ENCODE data around the gene CDON. TPM values are rescaled to one million over a fixed set of nuclear protein-coding genes. Genes with fewer than 3 reads are reported as not detected.

The CDON gene
- total RNA-seq, 5 donors from 2014 or later (not counting 1 experiment from before 2014, with no cell fraction given) = 1.7 to 5.0 (median 2.7) TPM

- Mint-ChIP-seq H3K36me3 (no peaks in the 10 kb centered on the region), H3K27ac (no peak overlapping the region), H3K27me3 (peaks cover 0 to 4% of the 10 kb centered on the region in 2 donors), H3K9me3 (no peaks in the 10 kb centered on the region), H3K4me3 (no peak overlapping the region), H3K4me1 (no peaks in the 10 kb centered on the region)
- Histone ChIP-seq H3K4me1 (ENCODE audit: control insufficient read depth in 1 of 2, extremely low read depth in 1 of 2, insufficient read depth in 2 of 2, low read length in 2 of 2) (no peaks in the 10 kb centered on the region), H3K27ac (ENCODE audit: low read length) (no peak overlapping the region), H3K9me3 (no peaks in the 10 kb centered on the region), H3K4me3 (ENCODE audit: control insufficient read depth in 1 of 2, extremely low read depth in 1 of 2, low read length in 1 of 2) (no peak overlapping the region), H3K27me3 (replicated peaks in 1 of 2; ENCODE audit: control insufficient read depth in 2 of 2, extremely low read depth in 1 of 2, insufficient read depth in 2 of 2, low read length in 1 of 2) (peaks cover 0 to 12% of the 10 kb centered on the region in 2 experiments), H3K36me3 (ENCODE audit: control insufficient read depth in 2 of 2, extremely low read depth in 1 of 2, insufficient read depth in 1 of 2, low read length in 1 of 2) (no peaks in the 10 kb centered on the region)
- CTCF ChIA-PET = no interaction called here
- ATAC-seq (replicated peaks in 1 of 4) (no peak), DNase-seq (no peak)
- 78% methylated on average over 13 of the region's 14 CpGs for WGBS (ENCODE audit: insufficient coverage)
- POLR2A ChIA-PET = no interaction called here
These were observed 42.5 kb upstream of the CDON start for GRCh38 chr11:126105022-126105747.

DNA sequence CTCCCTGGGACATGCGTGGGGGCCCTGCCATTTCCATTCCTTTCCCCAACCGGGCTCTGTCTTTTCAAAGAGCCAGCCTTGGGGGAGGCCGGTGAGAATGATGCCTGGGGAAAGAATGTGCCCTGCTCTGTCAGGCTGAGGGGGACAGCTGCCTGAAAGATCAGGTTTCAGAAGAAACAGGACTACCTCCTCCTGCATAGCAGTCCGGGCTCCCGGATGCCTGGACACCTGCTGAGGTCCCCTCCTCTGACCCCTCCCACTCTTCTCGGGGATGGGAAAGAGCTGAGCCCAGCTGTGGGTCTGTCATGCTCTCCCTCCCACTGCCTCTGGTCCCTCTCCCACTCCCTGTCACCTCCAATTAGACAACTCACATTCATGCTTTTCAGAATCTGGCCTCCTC, 41.8 kb upstream of the CDON start:
- no peak overlapping the region for H3K27ac ChIP-seq (ENCODE audit: low read length)
- H3K27me3 ChIP-seq (replicated peaks in 1 of 2; ENCODE audit: control insufficient read depth in 2 of 2, extremely low read depth in 1 of 2, insufficient read depth in 2 of 2, low read length in 1 of 2) = peaks cover 0 to 12% of the 10 kb centered on the region in 2 experiments
- 76% methylated on average over 3 of the region's 6 CpGs for WGBS (ENCODE audit: insufficient coverage)
- no peaks in the 10 kb centered on the region for H3K9me3 Mint-ChIP-seq
- no peaks in the 10 kb centered on the region for H3K4me1 ChIP-seq (ENCODE audit: control insufficient read depth in 1 of 2, extremely low read depth in 1 of 2, insufficient read depth in 2 of 2, low read length in 2 of 2)
- H3K36me3 Mint-ChIP-seq = no peaks in the 10 kb centered on the region
- no peak overlapping the region for H3K27ac Mint-ChIP-seq
- H3K36me3 ChIP-seq (ENCODE audit: control insufficient read depth in 2 of 2, extremely low read depth in 1 of 2, insufficient read depth in 1 of 2, low read length in 1 of 2) = no peaks in the 10 kb centered on the region
- H3K4me3 ChIP-seq (ENCODE audit: control insufficient read depth in 1 of 2, extremely low read depth in 1 of 2, low read length in 1 of 2) = no peak overlapping the region
- ATAC-seq (replicated peaks in 1 of 4) (no peak), DNase-seq (no peak)
- CTCF ChIA-PET = no interaction called here
- no peaks in the 10 kb centered on the region for H3K9me3 ChIP-seq
- peaks cover 0 to 4% of the 10 kb centered on the region in 2 donors for H3K27me3 Mint-ChIP-seq
- no peak overlapping the region for H3K4me3 Mint-ChIP-seq
- POLR2A ChIA-PET = interaction anchor here in 1 of 2 donors (0.5 kb wide), 1 partner anchor 17 kb away, joined by 3 read pairs; no protein-coding TSS in a partner anchor
- H3K4me1 Mint-ChIP-seq = no peaks in the 10 kb centered on the region

- POLR2A ChIA-PET = no interaction called here
- H3K9me3 ChIP-seq = no peaks in the 10 kb centered on the region
- ATAC-seq (replicated peaks in 1 of 4) (no peak), DNase-seq (no peak)
- Mint-ChIP-seq H3K9me3 (no peaks in the 10 kb centered on the region), H3K36me3 (no peaks in the 10 kb centered on the region), H3K27me3 (peaks cover 2 to 4% of the 10 kb centered on the region in 2 donors), H3K27ac (no peak overlapping the region), H3K4me3 (no peak overlapping the region), H3K4me1 (no peaks in the 10 kb centered on the region)
- 78% methylated on average over 3 of the region's 5 CpGs for WGBS (ENCODE audit: insufficient coverage)
- H3K36me3 ChIP-seq (ENCODE audit: control insufficient read depth in 2 of 2, extremely low read depth in 1 of 2, insufficient read depth in 1 of 2, low read length in 1 of 2) = no peaks in the 10 kb centered on the region
- no peak overlapping the region for H3K4me3 ChIP-seq (ENCODE audit: control insufficient read depth in 1 of 2, extremely low read depth in 1 of 2, low read length in 1 of 2)
- CTCF ChIA-PET = no interaction called here
- H3K27ac ChIP-seq (ENCODE audit: low read length) = no peak overlapping the region
- H3K4me1 ChIP-seq (ENCODE audit: control insufficient read depth in 1 of 2, extremely low read depth in 1 of 2, insufficient read depth in 2 of 2, low read length in 2 of 2) = no peaks in the 10 kb centered on the region
- peaks cover 0 to 12% of the 10 kb centered on the region in 2 experiments for H3K27me3 ChIP-seq (replicated peaks in 1 of 2; ENCODE audit: control insufficient read depth in 2 of 2, extremely low read depth in 1 of 2, insufficient read depth in 2 of 2, low read length in 1 of 2)
These were observed 40.5 kb upstream of the CDON start for GRCh38 chr11:126103150-126103549.

DNA sequence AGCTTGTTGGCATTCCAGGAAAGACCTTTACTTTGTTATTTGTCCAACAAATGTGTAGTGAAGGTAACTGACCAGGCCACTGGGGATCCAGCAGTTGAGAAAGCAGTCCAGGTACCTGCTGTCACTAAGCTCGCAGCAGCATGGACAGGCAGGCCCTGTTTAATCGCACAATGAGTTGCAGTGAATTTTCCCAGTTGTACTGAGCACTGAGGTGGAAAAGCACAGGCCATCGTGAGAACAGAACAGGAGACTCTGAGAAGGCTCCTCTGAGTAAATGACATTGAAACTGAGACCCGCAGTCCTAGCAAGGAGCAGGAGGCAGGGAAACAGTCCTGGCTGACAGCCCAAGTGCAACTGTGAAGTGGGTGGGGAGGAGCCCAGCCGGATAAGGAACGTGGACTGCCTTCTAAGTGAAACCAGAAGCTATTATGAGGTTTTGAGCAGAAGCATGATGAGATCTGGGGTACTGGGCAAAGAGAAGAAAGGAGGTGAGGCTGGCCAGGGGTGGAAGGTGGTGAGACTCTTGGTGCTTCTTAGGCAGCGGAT, 39.8 kb upstream of the CDON start:
- WGBS (ENCODE audit: insufficient coverage) = 65% methylated on average over 7 of the region's 7 CpGs
- Histone ChIP-seq H3K4me1 (ENCODE audit: control insufficient read depth in 1 of 2, extremely low read depth in 1 of 2, insufficient read depth in 2 of 2, low read length in 2 of 2) (no peaks in the 10 kb centered on the region), H3K9me3 (no peaks in the 10 kb centered on the region), H3K27me3 (replicated peaks in 1 of 2; ENCODE audit: control insufficient read depth in 2 of 2, extremely low read depth in 1 of 2, insufficient read depth in 2 of 2, low read length in 1 of 2) (peaks cover 0 to 14% of the 10 kb centered on the region in 2 experiments), H3K27ac (ENCODE audit: low read length) (no peak overlapping the region), H3K4me3 (ENCODE audit: control insufficient read depth in 1 of 2, extremely low read depth in 1 of 2, low read length in 1 of 2) (no peak overlapping the region), H3K36me3 (ENCODE audit: control insufficient read depth in 2 of 2, extremely low read depth in 1 of 2, insufficient read depth in 1 of 2, low read length in 1 of 2) (no peaks in the 10 kb centered on the region)
- Mint-ChIP-seq H3K27me3 (peaks cover 6 to 7% of the 10 kb centered on the region in 2 donors), H3K27ac (no peak overlapping the region), H3K36me3 (no peaks in the 10 kb centered on the region), H3K4me1 (no peaks in the 10 kb centered on the region), H3K4me3 (no peak overlapping the region), H3K9me3 (no peaks in the 10 kb centered on the region)
- CTCF ChIA-PET = no interaction called here
- ATAC-seq (replicated peaks in 1 of 4) (no peak), DNase-seq (no peak)
- POLR2A ChIA-PET = no interaction called here

- POLR2A ChIA-PET = no interaction called here
- WGBS (ENCODE audit: insufficient coverage) = 78% methylated on average over 2 of the region's 5 CpGs
These were observed 39.2 kb upstream of the CDON start for GRCh38 chr11:126101930-126102283.

GRCh38 chr11:126101251-126101929, 38.7 kb upstream of the CDON start:
- CTCF ChIA-PET = no interaction called here
- no peaks in the 10 kb centered on the region for H3K9me3 Mint-ChIP-seq

More at GRCh38 chr11:126101930-126102283, 39.2 kb upstream of the CDON start:
- H3K9me3 Mint-ChIP-seq = no peaks in the 10 kb centered on the region
- H3K4me3 Mint-ChIP-seq = no peak overlapping the region
- CTCF ChIA-PET = no interaction called here
- no peaks in the 10 kb centered on the region for H3K36me3 Mint-ChIP-seq
- H3K36me3 ChIP-seq (ENCODE audit: control insufficient read depth in 2 of 2, extremely low read depth in 1 of 2, insufficient read depth in 1 of 2, low read length in 1 of 2) = no peaks in the 10 kb centered on the region
- H3K9me3 ChIP-seq = no peaks in the 10 kb centered on the region
- peaks cover 6 to 7% of the 10 kb centered on the region in 2 donors for H3K27me3 Mint-ChIP-seq
- no peak overlapping the region for H3K27ac ChIP-seq (ENCODE audit: low read length)
- H3K27me3 ChIP-seq (replicated peaks in 1 of 2; ENCODE audit: control insufficient read depth in 2 of 2, extremely low read depth in 1 of 2, insufficient read depth in 2 of 2, low read length in 1 of 2) = peaks cover 0 to 17% of the 10 kb centered on the region in 2 experiments
- no peaks in the 10 kb centered on the region for H3K4me1 Mint-ChIP-seq
- ATAC-seq (replicated peaks in 1 of 4) = no peak
- H3K4me1 ChIP-seq (ENCODE audit: control insufficient read depth in 1 of 2, extremely low read depth in 1 of 2, insufficient read depth in 2 of 2, low read length in 2 of 2) = no peaks in the 10 kb centered on the region
- no peak for DNase-seq
- no peak overlapping the region for H3K27ac Mint-ChIP-seq
- no peak overlapping the region for H3K4me3 ChIP-seq (ENCODE audit: control insufficient read depth in 1 of 2, extremely low read depth in 1 of 2, low read length in 1 of 2)

More at GRCh38 chr11:126101251-126101929, 38.7 kb upstream of the CDON start:
- DNase-seq (no peak), ATAC-seq (replicated peaks in 1 of 4) (no peak)
- POLR2A ChIA-PET = no interaction called here
- WGBS (ENCODE audit: insufficient coverage) = 86% methylated on average over 10 of the region's 11 CpGs
- Mint-ChIP-seq H3K27ac (no peak overlapping the region), H3K4me3 (no peak overlapping the region), H3K27me3 (peaks cover 6 to 7% of the 10 kb centered on the region in 2 donors), H3K36me3 (no peaks in the 10 kb centered on the region), H3K4me1 (no peaks in the 10 kb centered on the region)
- no peaks in the 10 kb centered on the region for H3K36me3 ChIP-seq (ENCODE audit: control insufficient read depth in 2 of 2, extremely low read depth in 1 of 2, insufficient read depth in 1 of 2, low read length in 1 of 2)
- H3K4me1 ChIP-seq (ENCODE audit: control insufficient read depth in 1 of 2, extremely low read depth in 1 of 2, insufficient read depth in 2 of 2, low read length in 2 of 2) = no peaks in the 10 kb centered on the region
- H3K27me3 ChIP-seq (replicated peaks in 1 of 2; ENCODE audit: control insufficient read depth in 2 of 2, extremely low read depth in 1 of 2, insufficient read depth in 2 of 2, low read length in 1 of 2) = peaks cover 0 to 17% of the 10 kb centered on the region in 2 experiments
- no peak overlapping the region for H3K27ac ChIP-seq (ENCODE audit: low read length)
- no peaks in the 10 kb centered on the region for H3K9me3 ChIP-seq
- H3K4me3 ChIP-seq (ENCODE audit: control insufficient read depth in 1 of 2, extremely low read depth in 1 of 2, low read length in 1 of 2) = no peak overlapping the region

All from T-cell (primary cell).